A673 (cell line): ENCODE measurements around the gene FBXL17. TPM values are rescaled to one million over a fixed set of nuclear protein-coding genes. Genes with fewer than 3 reads are reported as not detected.

Experiments used
- BruUV-seq: library from RNA; stranded (reverse); fragments of 400-500 nt; replicated peaks from 2 replicates; lab custom pipeline; 2021; lab: Mats Ljungman, UMichigan
- CTCF ChIA-PET: fragments of 300-600 bp; sonication (Branson Sonifier 250); formaldehyde crosslinking; loops from one replicate; lab custom pipeline; 2022; ENCODE audit warnings: antibody characterized with exemption; lab: Charles Lee
- POLR2A ChIA-PET: fragments of 300-600 bp; sonication (Branson Sonifier 250); formaldehyde crosslinking; loops from one replicate; lab custom pipeline; 2022; ENCODE audit warnings: antibody characterized with exemption; ENCODE audit not compliant: low non-redundant PET; lab: Charles Lee
- DNase-seq: peaks from one replicate; pipeline ENCODE4 v3.0.0-alpha.2; 2015; ENCODE audit warnings: low spot score
- H3K27ac ChIP-seq: fragments of 200-600 bp; sonication (generic); 2 replicates; pipeline ENCODE4 v1.5.1; 2016; ENCODE audit warnings: mixed run types, low read depth, mild to moderate bottlenecking, mixed read lengths, antibody characterized with exemption, low read length; ENCODE audit not compliant: poor library complexity, severe bottlenecking
- H3K27me3 ChIP-seq: fragments of 200-600 bp; sonication (generic); replicated peaks from 2 replicates; pipeline ENCODE4 v1.6.1; 2017; ENCODE audit warnings: mixed run types, low read depth, mild to moderate bottlenecking, mixed read lengths, antibody characterized with exemption, low read length; ENCODE audit not compliant: insufficient read depth, poor library complexity
- H3K36me3 ChIP-seq: fragments of 200-600 bp; sonication (generic); 2 replicates; pipeline ENCODE4 v1.6.1; 2016; ENCODE audit warnings: mixed run types, mild to moderate bottlenecking, mixed read lengths, antibody characterized with exemption, low read length; ENCODE audit not compliant: insufficient read depth, poor library complexity, severe bottlenecking
- H3K4me1 ChIP-seq: fragments of 200-600 bp; sonication (generic); 2 replicates; pipeline ENCODE4 v1.6.1; 2017; ENCODE audit warnings: mixed run types, mild to moderate bottlenecking, mixed read lengths, antibody characterized with exemption, low read length; ENCODE audit not compliant: insufficient read depth, poor library complexity, severe bottlenecking
- H3K4me3 ChIP-seq: fragments of 200-600 bp; sonication (generic); 2 replicates; pipeline ENCODE4 v1.5.1; 2016; ENCODE audit warnings: low read depth, mixed run types, mild to moderate bottlenecking, mixed read lengths, low read length; ENCODE audit not compliant: poor library complexity, severe bottlenecking
- H3K9me3 ChIP-seq: fragments of 200-600 bp; sonication (generic); 2 replicates; pipeline ENCODE4 v1.6.1; 2016; ENCODE audit warnings: mixed run types, low read depth, mild to moderate bottlenecking, mixed read lengths, antibody characterized with exemption, low read length; ENCODE audit not compliant: poor library complexity, severe bottlenecking
- EZH2 ChIP-seq: fragments of 200-600 bp; sonication (generic); IDR thresholded peaks from 2 replicates; pipeline ENCODE4 v1.6.1; 2017; ENCODE audit warnings: borderline replicate concordance, low read depth, mild to moderate bottlenecking, mixed read lengths, antibody characterized with exemption, low read length; ENCODE audit not compliant: poor library complexity, severe bottlenecking
- intact Hi-C: fragments of 100-400 bp; cut with micrococcal nuclease; formaldehyde crosslinking; loops from one replicate; pipeline ENCODE4 v1.10.0; 2022; ENCODE audit not compliant: unreplicated experiment
- total RNA-seq: library from RNA; stranded (reverse); gene quantifications from 2 replicates; pipeline ENCODE4 v1.2.3, GENCODE V29; 2021
- TF ChIP-seq, protein P1 (sequence below): fragments of 300-800, 200-600 bp; sonication (generic); conservative IDR thresholded peaks from 2 replicates; pipeline ENCODE4 v1.5.1; 2017; ENCODE audit warnings: low read depth, mild to moderate bottlenecking, antibody characterized with exemption, low read length, moderate library complexity, mixed read lengths

The FBXL17 gene
- total RNA-seq, 1 experiment from 2014 or later, result 5.7 TPM

DNA sequence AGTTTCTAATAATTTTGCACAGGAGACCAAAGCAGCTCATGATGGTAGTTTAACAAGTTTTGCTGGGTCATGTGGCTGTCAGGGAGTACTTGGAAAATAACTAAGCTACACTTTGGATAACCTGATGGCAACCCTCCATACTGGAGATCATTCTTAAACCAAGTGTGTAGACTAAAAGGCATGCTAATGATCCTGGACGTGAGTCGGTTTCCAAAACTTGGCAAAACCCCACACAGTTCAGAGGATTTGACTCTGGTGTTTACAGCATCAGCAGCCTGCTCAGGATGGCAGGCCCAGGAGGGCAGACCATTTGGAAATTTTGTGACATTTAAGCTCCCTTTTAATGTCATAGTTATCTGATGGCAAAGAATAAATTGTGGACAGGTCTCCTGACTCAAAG, 514.6 kb downstream of the FBXL17 start:
- Histone ChIP-seq H3K4me3 (no peak overlapping the region), H3K36me3 (no peaks in the 10 kb centered on the region), H3K27ac (no peak overlapping the region), H3K4me1 (no peaks in the 10 kb centered on the region), H3K27me3 (no peaks in the 10 kb centered on the region), H3K9me3 (no peaks in the 10 kb centered on the region)
- DNase-seq, result no peak
- intact Hi-C loops, result no loop called here
- ChIA-PET CTCF (no interaction called here), POLR2A (interaction anchor here (0.6 kb wide), 1 partner anchor 592 kb away, joined by 3 read pairs; no protein-coding TSS in a partner anchor)
- no peak for TF ChIP-seq EZH2
- TF ChIP-seq, protein P1, sequence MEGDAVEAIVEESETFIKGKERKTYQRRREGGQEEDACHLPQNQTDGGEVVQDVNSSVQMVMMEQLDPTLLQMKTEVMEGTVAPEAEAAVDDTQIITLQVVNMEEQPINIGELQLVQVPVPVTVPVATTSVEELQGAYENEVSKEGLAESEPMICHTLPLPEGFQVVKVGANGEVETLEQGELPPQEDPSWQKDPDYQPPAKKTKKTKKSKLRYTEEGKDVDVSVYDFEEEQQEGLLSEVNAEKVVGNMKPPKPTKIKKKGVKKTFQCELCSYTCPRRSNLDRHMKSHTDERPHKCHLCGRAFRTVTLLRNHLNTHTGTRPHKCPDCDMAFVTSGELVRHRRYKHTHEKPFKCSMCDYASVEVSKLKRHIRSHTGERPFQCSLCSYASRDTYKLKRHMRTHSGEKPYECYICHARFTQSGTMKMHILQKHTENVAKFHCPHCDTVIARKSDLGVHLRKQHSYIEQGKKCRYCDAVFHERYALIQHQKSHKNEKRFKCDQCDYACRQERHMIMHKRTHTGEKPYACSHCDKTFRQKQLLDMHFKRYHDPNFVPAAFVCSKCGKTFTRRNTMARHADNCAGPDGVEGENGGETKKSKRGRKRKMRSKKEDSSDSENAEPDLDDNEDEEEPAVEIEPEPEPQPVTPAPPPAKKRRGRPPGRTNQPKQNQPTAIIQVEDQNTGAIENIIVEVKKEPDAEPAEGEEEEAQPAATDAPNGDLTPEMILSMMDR, result no peak
- no TSS peak for BruUV-seq

DNA sequence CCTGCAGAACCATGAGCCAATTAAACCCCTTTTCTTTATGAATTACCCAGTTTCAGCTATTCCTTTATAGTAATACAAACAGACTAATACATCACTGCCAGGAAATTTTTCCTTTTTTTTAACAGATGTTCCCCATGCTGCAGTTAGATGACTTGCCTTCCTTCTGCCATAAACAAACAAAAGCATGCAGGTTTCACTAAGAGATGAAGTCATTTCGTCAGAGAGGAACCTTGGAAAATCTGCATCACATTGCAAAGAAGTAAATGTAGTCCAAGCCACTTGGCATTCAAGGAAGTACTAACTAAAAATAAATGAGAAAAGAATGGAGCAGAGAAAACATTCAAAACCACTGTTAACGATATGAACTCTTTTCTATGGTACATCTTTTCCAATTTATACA, 517.1 kb downstream of the FBXL17 start:
- Histone ChIP-seq H3K27ac (no peak overlapping the region), H3K4me1 (no peaks in the 10 kb centered on the region), H3K9me3 (no peaks in the 10 kb centered on the region), H3K27me3 (no peaks in the 10 kb centered on the region), H3K4me3 (no peak overlapping the region), H3K36me3 (no peaks in the 10 kb centered on the region)
- intact Hi-C loops, result no loop called here
- ChIA-PET CTCF (no interaction called here), POLR2A (no interaction called here)
- DNase-seq, result no peak
- no TSS peak for BruUV-seq
- TF ChIP-seq, protein P1, result no peak
- no peak for TF ChIP-seq EZH2

DNA sequence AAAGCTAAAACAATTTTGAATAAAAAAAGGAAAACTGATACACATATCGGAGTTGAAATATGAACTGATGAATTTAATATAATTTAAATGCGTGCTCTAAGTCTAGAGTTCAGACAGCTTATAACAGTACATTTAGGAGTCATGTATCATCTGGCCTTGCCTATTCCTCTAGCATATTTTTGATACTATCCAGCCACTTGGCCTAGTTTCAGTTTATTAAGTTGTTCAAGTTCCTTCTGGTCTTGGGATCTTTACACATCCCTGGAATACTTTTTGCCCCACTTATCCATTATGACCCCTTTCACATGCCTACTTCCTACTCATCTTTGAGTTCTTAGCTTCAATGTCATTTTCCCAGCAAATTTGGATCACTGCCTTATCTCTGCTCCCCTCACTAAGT, 518.8 kb downstream of the FBXL17 start:
- no peak for DNase-seq
- Histone ChIP-seq H3K4me1 (no peaks in the 10 kb centered on the region), H3K4me3 (no peak overlapping the region), H3K9me3 (no peaks in the 10 kb centered on the region), H3K27me3 (no peaks in the 10 kb centered on the region), H3K36me3 (no peaks in the 10 kb centered on the region), H3K27ac (no peak overlapping the region)
- TF ChIP-seq EZH2, result no peak
- TF ChIP-seq, protein P1, result no peak
- BruUV-seq, result no TSS peak
- ChIA-PET POLR2A (no interaction called here), CTCF (no interaction called here)
- intact Hi-C loops, result no loop called here
